Peyer's patch (tissue), 4 donors: ENCODE data around the gene PYDC2.

Experiments used
- CTCF ChIP-seq, 6 experiments: fragments of 450-650 bp in 4 of 6; fragments of 200-600 bp in 2 of 6; sonication (generic) in 1 of 6; IDR thresholded peaks; one replicate each; pipeline ENCODE4 v1.5.1; 2017 to 2019; ENCODE audit warnings: antibody characterized with exemption in 6 of 6, mild to moderate bottlenecking in 3 of 6, moderate library complexity in 1 of 6
- POLR2A ChIP-seq, 2 donors: fragments of 450-650 bp; IDR thresholded peaks; one replicate each; pipeline ENCODE4 v1.5.1; 2017; ENCODE audit warnings: antibody characterized with exemption in 2 of 2, mild to moderate bottlenecking in 2 of 2, moderate library complexity in 2 of 2

- no peak for TF ChIP-seq CTCF (IDR thresholded peaks at IDR 0.05)
- TF ChIP-seq POLR2A (IDR thresholded peaks at IDR 0.05) = no peak
These were observed 12.8 kb downstream of the PYDC2 start for GRCh38 chr3:191473661-191474198.
